GM21723 (cell line): ENCODE results near the gene ATP5F1D.

ENCODE experiments used
- ATAC-seq: cut with Tn5 transposase; IDR thresholded peaks from one replicate; pipeline ENCODE4 v1.9.1; 2021; ENCODE audit warnings: mild to moderate bottlenecking, moderate library complexity; ENCODE audit not compliant: unreplicated experiment

ATP5F1D gene

GRCh38 chr19:1278713-1279660 lies 37.4 kb downstream of the ATP5F1D start:
- no peak for ATAC-seq

- no peak for ATAC-seq
Observed at GRCh38 chr19:1279782-1280341, 38.3 kb downstream of the ATP5F1D start.

GRCh38 chr19:1280636-1281568 lies 39.4 kb downstream of the ATP5F1D start:
- ATAC-seq: no peak

- no peak for ATAC-seq
Observed at GRCh38 chr19:1281569-1282287, 40.2 kb downstream of the ATP5F1D start.

- no peak for ATAC-seq
Observed at GRCh38 chr19:1282588-1283206, 41.1 kb downstream of the ATP5F1D start.

GRCh38 chr19:1283207-1283916 lies 41.8 kb downstream of the ATP5F1D start:
- no peak for ATAC-seq

GRCh38 chr19:1283917-1284292 lies 42.4 kb downstream of the ATP5F1D start:
- ATAC-seq: no peak

- no peak for ATAC-seq
Observed at GRCh38 chr19:1284293-1284978, 42.9 kb downstream of the ATP5F1D start.

- no peak for ATAC-seq
Observed at GRCh38 chr19:1284979-1285736, 43.6 kb downstream of the ATP5F1D start.

- ATAC-seq: no peak
Observed at GRCh38 chr19:1285737-1286360, 44.3 kb downstream of the ATP5F1D start, which contains the start of gene EFNA2. TSS of gene EFNA2 (plus strand) at chr19:1285873. CDS start at chr19:1286169, 296 bp downstream.

- no peak for ATAC-seq
Observed at GRCh38 chr19:1286487-1287353, 45.2 kb downstream of the ATP5F1D start.

GRCh38 chr19:1287354-1288225 lies 46.0 kb downstream of the ATP5F1D start:
- no peak for ATAC-seq

GRCh38 chr19:1288226-1288612 lies 46.7 kb downstream of the ATP5F1D start:
- ATAC-seq: no peak

GRCh38 chr19:1288833-1289685 lies 47.5 kb downstream of the ATP5F1D start:
- ATAC-seq: no peak

GRCh38 chr19:1289686-1290025 lies 48.1 kb downstream of the ATP5F1D start:
- no peak for ATAC-seq
